GM23338 (cell line): ENCODE measurements around the gene VHLL. TPM values are rescaled to one million over a fixed set of nuclear protein-coding genes. Genes with fewer than 3 reads are reported as not detected.

Experiments used
- ATAC-seq: fragments of 200-7000 bp; cut with Tn5 transposase; 3 replicates; pipeline ENCODE4 v1.9.1; 2020
- DNase-seq: peaks from one replicate; pipeline ENCODE4 v3.0.0-alpha.2; 2015; ENCODE audit warnings: low spot score
- H2AFZ ChIP-seq: fragments of 200-600 bp; sonication (generic); 2 replicates; pipeline ENCODE4 v1.8.0; 2016; ENCODE audit warnings: antibody characterized with exemption, mild to moderate bottlenecking, moderate library complexity
- H3F3A ChIP-seq: fragments of 200-600 bp; sonication (generic); replicated peaks from 2 replicates; pipeline ENCODE4 v1.8.0; 2017; ENCODE audit warnings: antibody characterized with exemption, mixed run types, low read depth
- H3K27ac ChIP-seq: fragments of 200-600 bp; sonication (generic); 2 replicates; pipeline ENCODE4 v1.6.1; 2016; ENCODE audit warnings: low read depth
- H3K27me3 ChIP-seq: fragments of 200-600 bp; sonication (generic); 2 replicates; pipeline ENCODE4 v1.8.0; 2016; ENCODE audit warnings: mild to moderate bottlenecking, mixed run types, moderate library complexity; ENCODE audit not compliant: insufficient read depth
- H3K36me3 ChIP-seq: fragments of 200-600 bp; sonication (generic); 2 replicates; pipeline ENCODE4 v1.8.0; 2016; ENCODE audit warnings: mild to moderate bottlenecking; ENCODE audit not compliant: insufficient read depth
- H3K4me1 ChIP-seq: fragments of 200-600 bp; sonication (generic); 2 replicates; pipeline ENCODE4 v1.8.0; 2016; ENCODE audit warnings: mild to moderate bottlenecking, moderate library complexity; ENCODE audit not compliant: insufficient read depth
- H3K4me2 ChIP-seq: fragments of 200-600 bp; sonication (generic); 2 replicates; pipeline ENCODE4 v1.7.1; 2017; ENCODE audit warnings: mixed run types
- H3K4me3 ChIP-seq: fragments of 200-600 bp; sonication (generic); 2 replicates; pipeline ENCODE4 v1.6.1; 2016; ENCODE audit warnings: mixed run types
- H3K79me2 ChIP-seq: fragments of 200-600 bp; sonication (generic); replicated peaks from 2 replicates; pipeline ENCODE4 v1.8.0; 2017; ENCODE audit warnings: mild to moderate bottlenecking; ENCODE audit not compliant: insufficient read depth
- H3K9me2 ChIP-seq: fragments of 200-600 bp; sonication (generic); 2 replicates; pipeline ENCODE4 v1.8.0; 2017; ENCODE audit not compliant: insufficient read depth
- H4K20me1 ChIP-seq: fragments of 200-600 bp; sonication (generic); replicated peaks from 2 replicates; pipeline ENCODE4 v1.8.0; 2017; ENCODE audit warnings: mild to moderate bottlenecking; ENCODE audit not compliant: insufficient read depth
- H3K27ac Mint-ChIP-seq: 2 replicates; pipeline ENCODE4 v1.8.0; 2020; ENCODE audit warnings: inconsistent platforms, mild to moderate bottlenecking, moderate library complexity, mixed read lengths
- H3K27me3 Mint-ChIP-seq: 3 replicates; pipeline ENCODE4 v1.8.0; 2022; ENCODE audit warnings: low read depth, mild to moderate bottlenecking, moderate library complexity, mixed read lengths, inconsistent platforms; ENCODE audit not compliant: insufficient read depth, poor library complexity
- H3K36me3 Mint-ChIP-seq: 3 replicates; pipeline ENCODE4 v1.8.0; 2021; ENCODE audit warnings: low read depth, mild to moderate bottlenecking, inconsistent platforms, moderate library complexity, mixed read lengths
- H3K4me1 Mint-ChIP-seq: 3 replicates; pipeline ENCODE4 v1.8.0; 2020; ENCODE audit warnings: mild to moderate bottlenecking, inconsistent platforms, mixed read lengths
- H3K4me3 Mint-ChIP-seq: 3 replicates; pipeline ENCODE4 v1.8.0; 2021; ENCODE audit warnings: moderate library complexity, mild to moderate bottlenecking, inconsistent platforms, mixed read lengths
- H3K9me3 Mint-ChIP-seq: 3 replicates; pipeline ENCODE4 v1.8.0; 2020; ENCODE audit warnings: moderate library complexity, mild to moderate bottlenecking, inconsistent platforms, mixed read lengths
- CREB1 ChIP-seq: fragments of 250-450 bp; sonication (Bioruptor Pico); IDR thresholded peaks from 2 replicates; pipeline ENCODE4 v1.5.0; 2020; ENCODE audit warnings: low read depth, mild to moderate bottlenecking, moderate library complexity
- EZH2 ChIP-seq: fragments of 200-600 bp; sonication (generic); IDR thresholded peaks from one replicate; pipeline ENCODE4 v1.8.0; 2017; ENCODE audit warnings: antibody characterized with exemption, mild to moderate bottlenecking, low read depth; ENCODE audit not compliant: unreplicated experiment
- EZH2phosphoT487 ChIP-seq: fragments of 200-600 bp; sonication (generic); IDR thresholded peaks from one replicate; pipeline ENCODE4 v1.8.1; 2018; ENCODE audit warnings: antibody characterized with exemption; ENCODE audit not compliant: unreplicated experiment
- JUNB ChIP-seq: IDR thresholded peaks from one replicate; pipeline ENCODE4 v1.6.1; 2016; ENCODE audit warnings: antibody characterized with exemption; ENCODE audit not compliant: unreplicated experiment
- NANOG ChIP-seq: IDR thresholded peaks from 2 replicates; pipeline ENCODE4 v1.6.1; 2016; ENCODE audit warnings: antibody characterized with exemption, borderline replicate concordance
- POLR2AphosphoS5 ChIP-seq: IDR thresholded peaks from 2 replicates; pipeline ENCODE4 v1.6.1; 2016; ENCODE audit warnings: antibody characterized with exemption, low read depth
- STAT1 ChIP-seq: IDR thresholded peaks from one replicate; pipeline ENCODE4 v1.6.1; 2016; ENCODE audit warnings: antibody characterized with exemption; ENCODE audit not compliant: unreplicated experiment
- ZNF114 ChIP-seq: fragments of 250-450 bp; sonication (Bioruptor Pico); IDR thresholded peaks from 2 replicates; pipeline ENCODE4 v1.5.0; 2020; ENCODE audit warnings: mild to moderate bottlenecking, moderate library complexity
- ZNF331 ChIP-seq: fragments of 250-450 bp; sonication (Bioruptor Pico); IDR thresholded peaks from 2 replicates; pipeline ENCODE4 v1.5.0; 2020; ENCODE audit warnings: low read depth, mild to moderate bottlenecking, moderate library complexity
- polyA plus RNA-seq: library from polyadenylated mRNA; unstranded; fragments of >200 nt; fragmentation: Nextera tagmentation; extraction: Ambion mirVana; gene quantifications from 2 replicates; pipeline ENCODE4 v1.2.1, GENCODE V29; 2016
- total RNA-seq: library from RNA; depleted of rRNA; stranded (reverse); fragments of >200 nt; shearing (Covaris generic); gene quantifications from 2 replicates; pipeline ENCODE4 v1.2.3, GENCODE V29; 2014
- TF ChIP-seq, protein P1 (sequence below), 2 experiments: fragments of 200-600 bp in 1 of 2; sonication (generic) in 1 of 2; conservative IDR thresholded peaks; 2 replicates each; pipeline versions ENCODE4 v1.5.1 to v1.6.1; 2016 to 2017; ENCODE audit warnings: antibody characterized with exemption in 2 of 2, low read depth in 2 of 2, mild to moderate bottlenecking in 2 of 2, moderate library complexity in 1 of 2
- TF ChIP-seq, protein P2 (sequence below): IDR thresholded peaks from one replicate; pipeline ENCODE4 v1.6.1; 2018; ENCODE audit warnings: antibody characterized with exemption; ENCODE audit not compliant: unreplicated experiment
- TF ChIP-seq, protein P3 (sequence below): IDR thresholded peaks from 2 replicates; pipeline ENCODE4 v1.6.1; 2016; ENCODE audit warnings: antibody characterized with exemption
- TF ChIP-seq, protein P4 (sequence below): fragments of 250-450 bp; sonication (Bioruptor Pico); IDR thresholded peaks from 2 replicates; pipeline ENCODE4 v1.5.0; 2020; ENCODE audit warnings: mild to moderate bottlenecking, moderate library complexity

The VHLL gene
- total and polyA plus RNA-seq, 2 experiments from 2014 or later, result not detected

DNA sequence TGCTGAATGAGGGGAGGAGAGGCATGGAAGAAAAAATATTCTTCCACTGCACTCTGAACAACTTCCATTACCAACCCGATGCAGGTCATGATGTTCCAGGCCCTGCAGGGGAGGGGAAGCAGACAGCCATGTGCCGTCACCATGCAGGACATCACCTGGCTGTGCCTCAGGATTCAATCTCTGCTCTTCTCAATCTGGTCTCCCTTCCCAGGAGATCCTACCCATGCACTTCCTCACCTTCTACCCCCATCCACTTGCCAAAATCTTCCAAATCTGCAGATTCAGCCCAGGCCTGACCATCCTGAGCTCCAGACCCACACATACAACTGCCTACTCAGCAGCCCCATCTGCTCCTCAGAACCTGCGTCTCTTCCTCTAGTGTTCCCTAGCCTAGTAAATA, 45.5 kb downstream of the VHLL start:
- DNase-seq (no peak), ATAC-seq (no peak)
- Mint-ChIP-seq H3K4me3 (no peak overlapping the region), H3K27ac (no peak overlapping the region), H3K9me3 (no peaks in the 10 kb centered on the region), H3K27me3 (peaks cover 14% of the 10 kb centered on the region), H3K36me3 (peaks cover 78% of the 10 kb centered on the region), H3K4me1 (peaks cover 9% of the 10 kb centered on the region; the same call in 2 of the 3 replicates)
- Histone ChIP-seq H3K36me3 (peaks cover 36% of the 10 kb centered on the region), H3K9me2 (no peaks in the 10 kb centered on the region), H3K4me2 (no peak overlapping the region), H4K20me1 (no peaks in the 10 kb centered on the region), H2AFZ (no peak overlapping the region), H3K4me3 (no peak overlapping the region), H3K79me2 (no peaks in the 10 kb centered on the region), H3F3A (no peaks in the 10 kb centered on the region; the same call in 1 of the 2 replicates), H3K27ac (no peak overlapping the region), H3K27me3 (no peaks in the 10 kb centered on the region), H3K4me1 (peaks cover 5% of the 10 kb centered on the region; the same call in 1 of the 2 replicates)
- TF ChIP-seq, protein P1, sequence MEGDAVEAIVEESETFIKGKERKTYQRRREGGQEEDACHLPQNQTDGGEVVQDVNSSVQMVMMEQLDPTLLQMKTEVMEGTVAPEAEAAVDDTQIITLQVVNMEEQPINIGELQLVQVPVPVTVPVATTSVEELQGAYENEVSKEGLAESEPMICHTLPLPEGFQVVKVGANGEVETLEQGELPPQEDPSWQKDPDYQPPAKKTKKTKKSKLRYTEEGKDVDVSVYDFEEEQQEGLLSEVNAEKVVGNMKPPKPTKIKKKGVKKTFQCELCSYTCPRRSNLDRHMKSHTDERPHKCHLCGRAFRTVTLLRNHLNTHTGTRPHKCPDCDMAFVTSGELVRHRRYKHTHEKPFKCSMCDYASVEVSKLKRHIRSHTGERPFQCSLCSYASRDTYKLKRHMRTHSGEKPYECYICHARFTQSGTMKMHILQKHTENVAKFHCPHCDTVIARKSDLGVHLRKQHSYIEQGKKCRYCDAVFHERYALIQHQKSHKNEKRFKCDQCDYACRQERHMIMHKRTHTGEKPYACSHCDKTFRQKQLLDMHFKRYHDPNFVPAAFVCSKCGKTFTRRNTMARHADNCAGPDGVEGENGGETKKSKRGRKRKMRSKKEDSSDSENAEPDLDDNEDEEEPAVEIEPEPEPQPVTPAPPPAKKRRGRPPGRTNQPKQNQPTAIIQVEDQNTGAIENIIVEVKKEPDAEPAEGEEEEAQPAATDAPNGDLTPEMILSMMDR (conservative IDR thresholded peaks at IDR 0.05; ENCODE audit: low read depth in 2 of 2), result no peak
- TF ChIP-seq NANOG (no peak), JUNB (no peak), ZNF331 (CRISPR knock-in tag) (no peak), EZH2 (no peak), CREB1 (CRISPR knock-in tag) (no peak), ZNF114 (no peak), POLR2AphosphoS5 (no peak), EZH2phosphoT487 (no peak), STAT1 (no peak)
- TF ChIP-seq, protein P2, sequence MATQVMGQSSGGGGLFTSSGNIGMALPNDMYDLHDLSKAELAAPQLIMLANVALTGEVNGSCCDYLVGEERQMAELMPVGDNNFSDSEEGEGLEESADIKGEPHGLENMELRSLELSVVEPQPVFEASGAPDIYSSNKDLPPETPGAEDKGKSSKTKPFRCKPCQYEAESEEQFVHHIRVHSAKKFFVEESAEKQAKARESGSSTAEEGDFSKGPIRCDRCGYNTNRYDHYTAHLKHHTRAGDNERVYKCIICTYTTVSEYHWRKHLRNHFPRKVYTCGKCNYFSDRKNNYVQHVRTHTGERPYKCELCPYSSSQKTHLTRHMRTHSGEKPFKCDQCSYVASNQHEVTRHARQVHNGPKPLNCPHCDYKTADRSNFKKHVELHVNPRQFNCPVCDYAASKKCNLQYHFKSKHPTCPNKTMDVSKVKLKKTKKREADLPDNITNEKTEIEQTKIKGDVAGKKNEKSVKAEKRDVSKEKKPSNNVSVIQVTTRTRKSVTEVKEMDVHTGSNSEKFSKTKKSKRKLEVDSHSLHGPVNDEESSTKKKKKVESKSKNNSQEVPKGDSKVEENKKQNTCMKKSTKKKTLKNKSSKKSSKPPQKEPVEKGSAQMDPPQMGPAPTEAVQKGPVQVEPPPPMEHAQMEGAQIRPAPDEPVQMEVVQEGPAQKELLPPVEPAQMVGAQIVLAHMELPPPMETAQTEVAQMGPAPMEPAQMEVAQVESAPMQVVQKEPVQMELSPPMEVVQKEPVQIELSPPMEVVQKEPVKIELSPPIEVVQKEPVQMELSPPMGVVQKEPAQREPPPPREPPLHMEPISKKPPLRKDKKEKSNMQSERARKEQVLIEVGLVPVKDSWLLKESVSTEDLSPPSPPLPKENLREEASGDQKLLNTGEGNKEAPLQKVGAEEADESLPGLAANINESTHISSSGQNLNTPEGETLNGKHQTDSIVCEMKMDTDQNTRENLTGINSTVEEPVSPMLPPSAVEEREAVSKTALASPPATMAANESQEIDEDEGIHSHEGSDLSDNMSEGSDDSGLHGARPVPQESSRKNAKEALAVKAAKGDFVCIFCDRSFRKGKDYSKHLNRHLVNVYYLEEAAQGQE, result no peak
- TF ChIP-seq, protein P3, sequence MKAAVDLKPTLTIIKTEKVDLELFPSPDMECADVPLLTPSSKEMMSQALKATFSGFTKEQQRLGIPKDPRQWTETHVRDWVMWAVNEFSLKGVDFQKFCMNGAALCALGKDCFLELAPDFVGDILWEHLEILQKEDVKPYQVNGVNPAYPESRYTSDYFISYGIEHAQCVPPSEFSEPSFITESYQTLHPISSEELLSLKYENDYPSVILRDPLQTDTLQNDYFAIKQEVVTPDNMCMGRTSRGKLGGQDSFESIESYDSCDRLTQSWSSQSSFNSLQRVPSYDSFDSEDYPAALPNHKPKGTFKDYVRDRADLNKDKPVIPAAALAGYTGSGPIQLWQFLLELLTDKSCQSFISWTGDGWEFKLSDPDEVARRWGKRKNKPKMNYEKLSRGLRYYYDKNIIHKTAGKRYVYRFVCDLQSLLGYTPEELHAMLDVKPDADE, result no peak
- TF ChIP-seq, protein P4, sequence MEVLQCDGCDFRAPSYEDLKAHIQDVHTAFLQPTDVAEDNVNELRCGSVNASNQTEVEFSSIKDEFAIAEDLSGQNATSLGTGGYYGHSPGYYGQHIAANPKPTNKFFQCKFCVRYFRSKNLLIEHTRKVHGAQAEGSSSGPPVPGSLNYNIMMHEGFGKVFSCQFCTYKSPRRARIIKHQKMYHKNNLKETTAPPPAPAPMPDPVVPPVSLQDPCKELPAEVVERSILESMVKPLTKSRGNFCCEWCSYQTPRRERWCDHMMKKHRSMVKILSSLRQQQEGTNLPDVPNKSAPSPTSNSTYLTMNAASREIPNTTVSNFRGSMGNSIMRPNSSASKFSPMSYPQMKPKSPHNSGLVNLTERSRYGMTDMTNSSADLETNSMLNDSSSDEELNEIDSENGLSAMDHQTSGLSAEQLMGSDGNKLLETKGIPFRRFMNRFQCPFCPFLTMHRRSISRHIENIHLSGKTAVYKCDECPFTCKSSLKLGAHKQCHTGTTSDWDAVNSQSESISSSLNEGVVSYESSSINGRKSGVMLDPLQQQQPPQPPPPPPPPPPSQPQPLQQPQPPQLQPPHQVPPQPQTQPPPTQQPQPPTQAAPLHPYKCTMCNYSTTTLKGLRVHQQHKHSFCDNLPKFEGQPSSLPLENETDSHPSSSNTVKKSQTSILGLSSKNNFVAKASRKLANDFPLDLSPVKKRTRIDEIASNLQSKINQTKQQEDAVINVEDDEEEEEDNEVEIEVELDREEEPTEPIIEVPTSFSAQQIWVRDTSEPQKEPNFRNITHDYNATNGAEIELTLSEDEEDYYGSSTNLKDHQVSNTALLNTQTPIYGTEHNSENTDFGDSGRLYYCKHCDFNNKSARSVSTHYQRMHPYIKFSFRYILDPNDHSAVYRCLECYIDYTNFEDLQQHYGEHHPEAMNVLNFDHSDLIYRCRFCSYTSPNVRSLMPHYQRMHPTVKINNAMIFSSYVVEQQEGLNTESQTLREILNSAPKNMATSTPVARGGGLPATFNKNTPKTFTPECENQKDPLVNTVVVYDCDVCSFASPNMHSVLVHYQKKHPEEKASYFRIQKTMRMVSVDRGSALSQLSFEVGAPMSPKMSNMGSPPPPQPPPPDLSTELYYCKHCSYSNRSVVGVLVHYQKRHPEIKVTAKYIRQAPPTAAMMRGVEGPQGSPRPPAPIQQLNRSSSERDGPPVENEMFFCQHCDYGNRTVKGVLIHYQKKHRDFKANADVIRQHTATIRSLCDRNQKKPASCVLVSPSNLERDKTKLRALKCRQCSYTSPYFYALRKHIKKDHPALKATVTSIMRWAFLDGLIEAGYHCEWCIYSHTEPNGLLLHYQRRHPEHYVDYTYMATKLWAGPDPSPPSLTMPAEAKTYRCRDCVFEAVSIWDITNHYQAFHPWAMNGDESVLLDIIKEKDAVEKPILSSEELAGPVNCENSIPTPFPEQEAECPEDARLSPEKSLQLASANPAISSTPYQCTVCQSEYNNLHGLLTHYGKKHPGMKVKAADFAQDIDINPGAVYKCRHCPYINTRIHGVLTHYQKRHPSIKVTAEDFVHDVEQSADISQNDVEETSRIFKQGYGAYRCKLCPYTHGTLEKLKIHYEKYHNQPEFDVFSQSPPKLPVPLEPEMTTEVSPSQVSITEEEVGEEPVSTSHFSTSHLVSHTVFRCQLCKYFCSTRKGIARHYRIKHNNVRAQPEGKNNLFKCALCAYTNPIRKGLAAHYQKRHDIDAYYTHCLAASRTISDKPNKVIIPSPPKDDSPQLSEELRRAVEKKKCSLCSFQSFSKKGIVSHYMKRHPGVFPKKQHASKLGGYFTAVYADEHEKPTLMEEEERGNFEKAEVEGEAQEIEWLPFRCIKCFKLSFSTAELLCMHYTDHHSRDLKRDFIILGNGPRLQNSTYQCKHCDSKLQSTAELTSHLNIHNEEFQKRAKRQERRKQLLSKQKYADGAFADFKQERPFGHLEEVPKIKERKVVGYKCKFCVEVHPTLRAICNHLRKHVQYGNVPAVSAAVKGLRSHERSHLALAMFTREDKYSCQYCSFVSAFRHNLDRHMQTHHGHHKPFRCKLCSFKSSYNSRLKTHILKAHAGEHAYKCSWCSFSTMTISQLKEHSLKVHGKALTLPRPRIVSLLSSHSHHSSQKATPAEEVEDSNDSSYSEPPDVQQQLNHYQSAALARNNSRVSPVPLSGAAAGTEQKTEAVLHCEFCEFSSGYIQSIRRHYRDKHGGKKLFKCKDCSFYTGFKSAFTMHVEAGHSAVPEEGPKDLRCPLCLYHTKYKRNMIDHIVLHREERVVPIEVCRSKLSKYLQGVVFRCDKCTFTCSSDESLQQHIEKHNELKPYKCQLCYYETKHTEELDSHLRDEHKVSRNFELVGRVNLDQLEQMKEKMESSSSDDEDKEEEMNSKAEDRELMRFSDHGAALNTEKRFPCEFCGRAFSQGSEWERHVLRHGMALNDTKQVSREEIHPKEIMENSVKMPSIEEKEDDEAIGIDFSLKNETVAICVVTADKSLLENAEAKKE (CRISPR knock-in tag), result no peak
